Right renal pelvis (tissue), 4 donors: ENCODE results near the gene NID1. TPM values are rescaled to one million over a fixed set of nuclear protein-coding genes. Genes with fewer than 3 reads are reported as not detected.
A peak's percentile ranks its signal among the peaks of the same experiment; 100 is the strongest.
"Not testable (repeated sequence)": the region's sequence is repeated elsewhere in the genome, so short reads cannot be mapped to it uniquely, and the experiment has no call there.

Experiments used
- DNase-seq, 4 donors: peaks; one replicate each; pipeline ENCODE4 v3.0.0-alpha.2; 2013; ENCODE audit warnings: low read depth in 4 of 4, low spot score in 3 of 4, missing footprints in 1 of 4
- polyA plus RNA-seq, 4 donors: library from polyadenylated mRNA; unstranded; fragments of 120-200 nt; gene quantifications; one replicate each; pipeline ENCODE4 v1.2.1, GENCODE V29; 2013; ENCODE audit not compliant: insufficient read length in 4 of 4

Gene NID1
- polyA plus RNA-seq, 4 donors, result 190 to 219 (median 207) TPM

DNA sequence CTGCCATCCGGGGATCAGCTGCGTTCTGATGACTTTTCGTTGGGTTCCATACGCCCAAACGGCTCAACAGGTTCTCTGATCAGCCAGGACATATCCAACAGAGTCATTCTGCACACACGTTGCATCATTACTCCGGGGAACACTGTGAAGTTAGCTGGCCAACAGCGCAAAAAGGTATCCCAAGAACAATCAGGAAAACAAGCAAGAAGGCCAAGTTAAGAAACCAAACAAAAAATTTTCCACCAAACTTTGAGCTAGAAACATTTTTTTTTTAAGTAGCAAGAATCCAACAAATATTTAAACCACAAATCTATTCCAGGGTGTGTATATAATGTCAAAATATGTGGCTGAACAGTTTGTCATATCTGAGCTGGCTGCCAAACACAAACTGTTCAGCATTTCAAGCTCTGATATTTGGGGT is 29.2 kb downstream of the NID1 start:
- no peak for DNase-seq

DNA sequence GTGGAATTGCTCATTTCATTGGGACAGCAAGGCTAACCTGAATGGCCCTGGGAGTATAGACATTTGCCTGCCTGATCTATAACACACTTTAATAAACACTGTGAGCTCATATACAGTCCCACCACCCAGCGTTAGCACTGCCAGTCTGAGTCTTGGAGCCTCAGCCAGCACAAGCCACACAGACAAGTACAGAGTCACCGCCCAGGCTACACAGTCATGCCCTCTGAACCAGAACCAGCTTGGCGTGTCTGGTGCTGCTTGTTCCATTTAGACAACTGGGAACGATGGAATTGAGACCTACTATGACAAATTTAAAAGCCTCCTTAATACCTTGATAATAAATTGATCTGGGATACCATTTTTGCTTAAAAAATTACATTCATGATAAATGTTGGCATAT is 31.6 kb downstream of the NID1 start:
- DNase-seq, result no peak

- no peak for DNase-seq
Measured at GRCh38 chr1:236030534-236030933, 34.4 kb downstream of the NID1 start.

DNA sequence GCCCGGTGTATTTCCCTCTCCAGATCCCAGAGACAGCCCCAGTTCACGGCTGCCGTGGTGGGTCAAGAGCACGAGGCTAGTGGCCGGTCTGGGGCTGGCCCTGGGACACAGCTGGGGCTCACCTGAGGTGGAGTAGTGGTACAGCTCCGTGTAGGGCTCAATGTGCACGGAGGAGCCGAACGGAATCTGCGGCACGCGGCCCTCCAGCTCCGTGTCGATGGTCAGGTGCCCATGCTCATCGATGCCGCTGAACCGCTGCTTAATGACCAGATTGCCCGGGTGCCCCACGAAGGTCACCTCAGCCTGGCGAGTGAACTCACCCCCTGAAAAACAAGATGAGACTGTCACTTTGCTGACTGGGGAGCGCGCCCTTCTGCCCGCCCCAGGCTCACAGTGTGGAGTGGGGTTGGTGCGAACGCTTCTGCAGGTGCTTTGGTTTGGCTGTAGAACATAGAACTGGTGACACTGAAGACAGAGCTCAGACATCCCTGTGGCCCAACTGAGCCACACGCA is 35.4 kb downstream of the NID1 start:
- no peak for DNase-seq

- DNase-seq, result no peak
Measured at GRCh38 chr1:236027104-236027503, 37.8 kb downstream of the NID1 start.

DNA sequence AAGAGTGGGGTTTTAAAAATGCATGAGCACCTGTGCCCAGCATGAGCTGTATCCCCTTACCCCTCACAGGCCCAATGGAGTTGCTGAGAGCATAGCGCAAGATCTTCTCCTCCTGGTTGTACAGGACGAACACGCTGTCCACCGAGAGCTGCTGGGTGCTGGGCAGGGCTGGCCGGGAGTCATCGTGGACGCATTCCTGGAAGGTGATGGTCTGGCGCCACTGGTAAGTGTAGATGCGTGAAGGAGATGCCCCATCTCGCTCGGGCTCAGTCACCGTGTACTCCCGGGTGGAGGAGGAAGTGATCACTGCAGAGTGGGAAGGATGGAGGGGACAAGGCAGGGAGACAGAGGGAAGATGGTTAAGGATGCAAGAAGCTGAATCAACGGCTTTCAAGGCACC is 39.1 kb downstream of the NID1 start:
- DNase-seq, result no peak

DNA sequence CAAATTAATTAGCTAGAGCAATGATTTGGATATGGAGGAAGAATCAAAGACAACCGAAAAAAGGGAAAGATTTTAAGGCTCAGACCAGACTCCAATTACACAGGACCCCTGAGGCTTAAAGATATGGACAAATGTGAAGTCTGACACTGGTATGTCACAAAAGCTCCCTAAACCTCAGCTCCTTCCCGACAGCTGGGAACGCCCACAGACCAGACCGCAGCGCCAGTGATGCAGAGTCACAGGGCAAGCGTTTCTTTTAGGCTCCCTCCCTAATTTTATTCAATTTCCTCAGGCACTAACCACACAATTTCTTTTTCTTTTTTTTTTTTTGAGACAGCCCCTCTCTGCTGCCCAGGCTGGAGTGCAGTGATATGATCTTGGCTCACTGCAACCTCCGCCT is 40.2 kb downstream of the NID1 start:
- DNase-seq, result no peak

GRCh38 chr1:236023926-236024565 is 40.8 kb downstream of the NID1 start:
- DNase-seq, result no peak

DNA sequence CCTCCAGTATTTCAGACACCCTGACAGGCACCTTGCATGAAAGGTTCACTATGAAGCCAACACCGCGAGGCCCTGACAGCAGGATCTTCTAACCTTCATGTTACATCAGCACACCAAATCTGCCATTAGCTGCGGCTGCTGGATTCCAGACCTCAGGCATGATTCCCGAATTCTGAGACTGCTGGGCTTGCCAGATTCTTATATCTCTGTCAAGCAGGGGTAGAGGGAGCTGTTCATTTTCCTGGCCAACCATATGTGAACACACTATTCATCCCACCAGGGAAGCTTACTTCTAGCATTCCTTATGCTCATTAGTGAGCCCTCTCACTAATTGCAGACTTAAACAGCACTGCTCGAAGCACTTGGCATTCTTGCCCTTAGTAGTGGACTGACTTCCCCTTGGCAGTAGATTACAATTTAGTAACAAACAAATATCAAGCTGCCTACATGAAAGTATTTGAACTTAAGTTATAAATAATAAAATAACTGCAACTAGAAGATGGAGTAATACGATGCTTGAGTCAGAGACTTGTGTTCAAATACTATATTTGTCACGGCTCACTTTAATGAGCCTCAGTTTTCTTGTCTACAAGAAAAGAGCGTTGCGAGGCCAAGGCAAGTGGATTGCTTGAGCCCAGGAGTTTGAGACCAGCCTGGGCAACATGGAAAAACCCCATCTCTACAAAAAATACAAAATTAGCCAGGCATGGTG is 43.3 kb downstream of the NID1 start:
- DNase-seq, result no peak

DNA sequence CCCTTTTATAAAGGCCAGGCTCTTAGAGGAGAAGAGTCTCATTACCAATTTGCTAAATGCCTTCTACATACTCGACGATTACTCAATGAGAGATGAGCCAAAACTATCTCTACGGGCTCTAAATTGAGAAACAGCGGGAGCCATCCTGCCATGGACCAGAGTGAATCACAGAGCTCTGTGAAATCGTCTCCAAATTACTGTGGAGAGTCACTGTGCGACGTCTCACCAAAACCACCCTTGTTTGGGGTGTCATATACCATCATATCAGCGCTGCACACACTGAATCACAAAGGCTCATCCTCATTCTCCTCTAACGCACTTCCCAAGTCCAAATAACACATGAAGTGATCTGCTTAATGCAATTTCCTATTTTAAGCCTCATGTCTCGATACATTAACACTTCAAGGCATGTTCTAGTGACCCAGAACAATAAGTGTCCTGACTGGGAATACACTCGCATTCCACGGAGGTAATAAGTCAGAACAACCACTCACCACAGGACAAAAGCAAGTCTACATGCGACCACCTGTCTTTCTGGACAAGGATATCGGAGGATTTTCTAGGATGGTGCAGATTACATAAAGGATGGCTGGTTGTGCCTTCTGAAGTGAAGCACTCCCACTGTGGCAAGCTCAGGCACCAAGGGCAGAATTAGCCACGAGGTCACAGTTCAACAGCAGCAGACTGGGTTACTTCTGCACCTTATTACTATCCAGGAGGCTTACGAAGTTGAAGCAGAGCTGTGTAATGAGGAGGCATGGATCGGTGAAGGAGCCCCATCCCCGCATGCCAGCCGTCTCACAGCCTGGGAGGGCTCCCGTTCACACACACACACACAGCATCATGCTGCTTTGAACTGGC is 44.3 kb downstream of the NID1 start:
- no peak for DNase-seq

GRCh38 chr1:236018885-236019453 is 45.9 kb downstream of the NID1 start:
- peak in 2 of 4 donors; percentile 52 to 60 for DNase-seq

- DNase-seq, result no peak
Measured at GRCh38 chr1:236016782-236017400, 48.0 kb downstream of the NID1 start.

DNA sequence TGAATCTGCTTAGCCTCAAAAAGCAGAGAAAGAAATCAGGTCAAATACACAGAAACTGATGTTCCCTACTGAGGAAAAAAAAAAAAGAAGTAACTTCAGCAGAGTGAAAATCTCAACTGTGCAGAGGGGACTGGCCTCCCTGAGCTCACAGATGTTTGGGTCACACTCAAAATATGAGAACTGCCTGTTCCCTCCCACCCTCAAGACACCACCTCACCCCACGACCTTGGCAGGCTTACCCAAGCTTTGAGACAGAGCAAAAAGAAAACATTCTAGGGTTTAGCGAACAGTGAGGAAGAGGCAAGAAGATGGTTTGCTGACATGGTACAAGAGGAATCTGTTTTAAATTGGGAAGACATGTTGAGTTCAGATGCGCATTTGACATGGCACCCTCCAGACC is 48.8 kb downstream of the NID1 start:
- no peak for DNase-seq

DNA sequence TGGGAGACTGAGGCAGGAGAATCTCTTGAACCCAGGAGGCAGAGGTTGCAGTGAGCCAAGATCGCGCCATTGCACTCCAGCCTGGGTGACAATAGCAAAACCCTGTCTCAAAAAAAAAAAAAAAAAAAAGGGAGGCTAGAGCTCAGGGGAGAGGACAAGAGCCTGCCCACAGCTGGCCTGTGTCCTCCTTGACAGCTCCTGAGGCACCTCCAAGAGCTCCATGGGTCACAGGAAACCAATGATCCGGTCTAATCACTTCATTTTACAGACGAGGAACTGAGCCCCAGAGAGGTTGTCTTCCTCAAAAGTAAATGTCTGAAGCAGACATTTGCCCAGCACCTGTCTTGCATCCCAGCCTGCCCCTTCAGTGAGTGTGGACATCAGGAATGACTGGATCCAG is 49.4 kb downstream of the NID1 start:
- no peak for DNase-seq

DNA sequence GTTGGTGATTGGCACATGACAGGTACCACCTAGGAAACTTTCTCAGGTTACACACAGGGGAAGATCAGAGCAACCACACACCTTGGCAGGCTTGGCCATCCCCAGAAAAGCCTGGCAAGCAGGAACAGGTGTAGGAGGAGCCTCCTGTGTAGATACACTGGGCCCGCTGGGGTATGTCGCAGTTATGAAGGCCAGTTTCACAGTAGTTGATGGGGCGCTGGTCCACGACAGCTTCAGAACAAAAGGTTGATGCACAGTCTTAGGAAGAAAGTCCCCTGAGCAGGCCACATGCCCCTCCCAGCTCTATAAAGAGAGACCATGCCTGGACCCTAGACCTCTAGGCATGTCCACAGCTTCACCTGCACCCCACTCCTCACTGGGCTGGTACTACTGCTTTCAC is 51.6 kb downstream of the NID1 start:
- no peak for DNase-seq

DNA sequence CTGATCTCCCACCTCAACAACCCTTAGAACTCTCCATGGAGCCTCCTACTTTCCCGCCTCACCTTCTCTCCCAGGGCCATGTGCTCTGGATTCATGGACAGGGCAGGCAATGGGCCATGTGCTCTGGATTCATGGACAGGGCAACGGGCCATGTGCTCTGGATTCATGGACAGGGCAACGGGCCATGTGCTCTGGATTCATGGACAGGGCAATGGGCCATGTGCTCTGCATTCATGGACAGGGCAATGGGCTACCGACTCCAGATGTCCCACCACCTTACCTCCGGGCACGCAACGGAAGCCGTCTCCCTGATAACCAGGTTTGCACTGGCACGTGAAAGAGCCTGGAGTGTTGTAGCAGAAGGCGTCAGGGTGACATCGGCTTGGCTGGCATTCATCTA is 53.2 kb downstream of the NID1 start:
- DNase-seq, result no peak

- DNase-seq, result no peak
Measured at GRCh38 chr1:236010443-236010842, 54.4 kb downstream of the NID1 start.

DNA sequence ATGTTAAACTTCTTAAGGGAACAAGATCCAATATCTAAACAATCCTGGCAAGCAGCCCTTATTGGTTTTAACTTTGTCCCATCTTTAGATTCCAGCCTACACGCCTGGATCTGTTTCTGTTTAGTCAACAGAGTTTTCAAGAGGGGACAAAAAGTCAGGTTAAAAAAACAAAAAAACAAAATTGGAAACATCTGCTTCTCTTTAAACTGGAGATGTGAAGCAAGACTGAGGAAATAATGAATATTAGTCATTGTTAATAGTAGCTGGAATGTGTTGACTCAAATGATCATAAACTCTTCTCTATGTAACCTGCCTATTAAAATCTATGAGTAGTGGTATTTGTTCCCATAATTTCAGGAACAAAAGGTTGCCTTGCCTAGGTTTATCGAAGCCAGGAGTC is 55.0 kb downstream of the NID1 start:
- DNase-seq, result peak in 2 of 4 donors; percentile 44 to 51

DNA sequence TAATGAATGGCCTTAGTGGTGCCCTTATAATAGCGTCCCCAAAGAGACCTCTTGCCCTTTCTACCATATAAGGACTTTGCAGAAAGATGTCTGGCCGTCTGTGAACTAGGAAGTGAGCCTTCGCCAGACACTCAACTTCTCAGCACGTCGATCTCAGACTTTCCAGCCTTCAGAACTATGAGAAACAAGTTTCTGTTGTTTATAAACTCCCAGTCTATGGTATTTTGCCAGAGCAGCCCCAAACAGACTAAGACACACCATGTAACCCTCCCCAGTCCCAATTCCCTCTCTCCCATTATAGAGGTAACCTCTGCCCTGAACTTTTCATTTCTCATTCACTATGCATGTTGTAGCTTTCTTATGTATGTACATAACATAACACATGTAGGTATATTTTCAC is 55.7 kb downstream of the NID1 start:
- no peak for DNase-seq

DNA sequence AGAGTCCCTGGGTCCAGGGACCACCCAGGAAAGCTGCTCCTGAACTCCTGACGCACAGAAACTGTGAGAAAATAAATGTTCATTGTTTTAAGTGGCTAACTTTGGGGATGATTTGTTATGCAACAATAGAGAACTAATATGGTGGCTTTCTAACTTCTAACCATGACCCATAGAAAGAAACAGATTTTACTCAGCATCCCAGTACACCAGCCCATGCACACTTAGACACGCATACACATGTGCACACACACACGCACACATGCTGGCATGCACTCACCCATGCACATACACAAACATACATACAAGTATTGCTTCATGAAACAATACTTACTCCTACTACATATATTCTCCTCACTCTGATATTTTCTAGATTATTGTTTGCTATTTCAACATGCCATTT is 57.1 kb downstream of the NID1 start:
- no peak for DNase-seq

GRCh38 chr1:236003058-236003457 is 61.8 kb downstream of the NID1 start:
- DNase-seq, result not testable (repeated sequence)
